Testis (tissue), 3 donors: ENCODE data around the gene MMP11. TPM values are rescaled to one million over a fixed set of nuclear protein-coding genes. Genes with fewer than 3 reads are reported as not detected.

Experiments
- DNase-seq: peaks from one replicate; pipeline ENCODE4 v3.0.0-alpha.2; 2019
- H3K27ac ChIP-seq, 2 donors: fragments of 200-600 bp; sonication (generic); one replicate each; pipeline ENCODE4 v1.5.1; 2019
- H3K27me3 ChIP-seq: fragments of 200-600 bp; sonication (generic); one replicate; pipeline ENCODE4 v1.5.1; 2019
- H3K36me3 ChIP-seq: fragments of 200-600 bp; sonication (generic); one replicate; pipeline ENCODE4 v1.5.1; 2017; ENCODE audit warnings: low read depth; ENCODE audit errors: missing control alignments
- H3K4me1 ChIP-seq: fragments of 200-600 bp; sonication (generic); one replicate; pipeline ENCODE4 v1.5.1; 2019
- H3K4me3 ChIP-seq, 2 donors: fragments of 200-600 bp; sonication (generic); one replicate each; pipeline ENCODE4 v1.5.1; 2017 to 2019
- H3K9me3 ChIP-seq: fragments of 200-600 bp; sonication (generic); one replicate; pipeline ENCODE4 v1.5.1; 2017
- CTCF ChIP-seq, 3 experiments: fragments of 450-650 bp in 2 of 3; fragments of 200-600 bp in 1 of 3; sonication (generic) in 1 of 3; IDR thresholded peaks; one replicate each; pipeline ENCODE4 v1.5.1; 2016 to 2019; ENCODE audit warnings: antibody characterized with exemption in 3 of 3, mild to moderate bottlenecking in 2 of 3, moderate library complexity in 1 of 3
- POLR2A ChIP-seq: fragments of 450-650 bp; IDR thresholded peaks from one replicate; pipeline ENCODE4 v1.6.1; 2017; ENCODE audit warnings: antibody characterized with exemption, mild to moderate bottlenecking, moderate library complexity
- WGBS, 2 donors: methylation state at CpG; one replicate each; pipeline ENCODE4 v1.1.5; 2018; 5-methylcytosine and 5-hydroxymethylcytosine counted together
- intact Hi-C: fragments of 100-400 bp; cut with DNase I; formaldehyde crosslinking; loops from one replicate; pipeline ENCODE4 v1.15.1; 2023; ENCODE audit warnings: low total_unique reads
- polyA plus RNA-seq: library from polyadenylated mRNA; stranded (reverse); fragments of 350-450 nt; fragmentation: Illumina TruSeq; extraction: RNeasy Lipid Tissue Mini Kit (QIAGEN cat#74804); gene quantifications from one replicate; pipeline ENCODE4 v1.2.3, GENCODE V29; 2014; ENCODE audit warnings: low read depth, low replicate concordance; ENCODE audit not compliant: insufficient read depth
- total RNA-seq, 2 donors: library from RNA; depleted of rRNA; stranded (reverse); fragments of >200 nt; gene quantifications; one replicate each; pipeline ENCODE4 v1.2.3, GENCODE V29; 2016

The MMP11 gene
- total and polyA plus RNA-seq, 3 donors from 2014 or later: 13.6 to 36.1 (median 32.4) TPM

- no peak for TF ChIP-seq CTCF (IDR thresholded peaks at IDR 0.05)
- no peak for TF ChIP-seq POLR2A
- Histone ChIP-seq H3K4me1 (peaks cover 5% of the 10 kb centered on the region), H3K27me3 (no peaks in the 10 kb centered on the region), H3K9me3 (no peaks in the 10 kb centered on the region), H3K4me3 (no peak overlapping the region), H3K27ac (no peak overlapping the region), H3K36me3 (no peaks in the 10 kb centered on the region)
- no peak for DNase-seq
- intact Hi-C loops: no loop called here
- WGBS, 2 donors: 92 to 95% methylated on average over 16 of the region's 16 CpGs
Observed at GRCh38 chr22:23752750-23753149, 19.9 kb upstream of the MMP11 start.

GRCh38 chr22:23753385-23753784 lies 19.3 kb upstream of the MMP11 start:
- Histone ChIP-seq H3K27ac (no peak overlapping the region), H3K27me3 (no peaks in the 10 kb centered on the region), H3K4me1 (peaks cover 5% of the 10 kb centered on the region), H3K9me3 (no peaks in the 10 kb centered on the region), H3K4me3 (no peak overlapping the region), H3K36me3 (no peaks in the 10 kb centered on the region)
- no peak for TF ChIP-seq POLR2A
- no peak for TF ChIP-seq CTCF (IDR thresholded peaks at IDR 0.05)
- intact Hi-C loops: no loop called here
- 75 to 79% methylated on average over 2 of the region's 2 CpGs for WGBS, 2 donors
- DNase-seq: no peak

- 92 to 95% methylated on average over 14 of the region's 14 CpGs for WGBS, 2 donors
- intact Hi-C loops: no loop called here
Observed at GRCh38 chr22:23754220-23754919, 18.3 kb upstream of the MMP11 start, which contains the start of gene VPREB3. Gene VPREB3, minus strand, starts transcription at chr22:23754425. Its CDS starts 62 bp downstream, at chr22:23754363.

GRCh38 chr22:23754980-23755636 lies 17.5 kb upstream of the MMP11 start:
- no peak overlapping the region for H3K27ac ChIP-seq
- DNase-seq: no peak
- peaks cover under 1% of the 10 kb centered on the region for H3K4me1 ChIP-seq
- H3K4me3 ChIP-seq: no peak overlapping the region
- TF ChIP-seq POLR2A: no peak
- TF ChIP-seq CTCF (IDR thresholded peaks at IDR 0.05): no peak
- no peaks in the 10 kb centered on the region for H3K9me3 ChIP-seq
- H3K36me3 ChIP-seq: no peaks in the 10 kb centered on the region
- WGBS, 2 donors: 78% methylated on average over 6 of the region's 6 CpGs
- intact Hi-C loops: no loop called here
- H3K27me3 ChIP-seq: no peaks in the 10 kb centered on the region

More at GRCh38 chr22:23754220-23754919, 18.3 kb upstream of the MMP11 start, which contains the start of gene VPREB3:
- Histone ChIP-seq H3K27ac (no peak within 1 kb of the TSS), H3K4me3 (no peak within 1 kb of the TSS), H3K9me3 (no peaks in the 10 kb centered on the region), H3K27me3 (no peaks in the 10 kb centered on the region), H3K4me1 (peaks cover 5% of the 10 kb centered on the region), H3K36me3 (no peaks in the 10 kb centered on the region)
- TF ChIP-seq POLR2A: no peak
- no peak for TF ChIP-seq CTCF (IDR thresholded peaks at IDR 0.05)
- DNase-seq: no peak
